NCI-H82 treated with DMSO at 0.1 percent for 48 hours (cell line): ENCODE data around the gene CARM1.
A peak's percentile ranks its signal among the peaks of the same experiment; 100 is the strongest.

ENCODE experiments used
- DNase-seq: peaks from one replicate; lab custom pipeline; 2025; ENCODE audit not compliant: unreplicated experiment; lab: John Stamatoyannopoulos, UW

The CARM1 gene

DNA sequence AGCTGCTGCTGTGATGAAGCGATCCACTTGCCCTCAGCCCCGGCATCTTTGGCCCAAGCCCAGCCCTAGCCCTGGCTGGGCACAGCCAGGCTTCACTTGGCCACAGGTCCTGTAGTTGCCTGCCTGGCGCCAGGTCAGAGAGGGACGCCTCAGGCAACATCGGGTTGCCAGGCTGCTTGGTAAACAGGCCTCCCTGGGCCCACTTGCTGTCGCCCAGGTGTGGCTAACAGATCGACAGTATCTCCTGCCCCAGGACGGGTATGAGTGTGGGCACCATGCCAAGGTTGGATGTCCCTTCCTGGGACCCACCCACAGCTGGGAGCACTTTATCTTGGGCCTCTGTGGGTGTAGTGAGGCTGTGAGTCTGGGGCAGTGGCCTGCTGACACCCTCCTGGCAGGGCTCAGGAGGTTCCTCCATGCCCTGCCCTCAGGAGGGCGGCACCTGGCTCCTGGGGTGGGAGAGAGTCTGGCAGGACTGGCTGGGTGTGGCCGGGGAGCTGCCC is 27.8 kb downstream of the CARM1 start:
- no peak for DNase-seq

DNA sequence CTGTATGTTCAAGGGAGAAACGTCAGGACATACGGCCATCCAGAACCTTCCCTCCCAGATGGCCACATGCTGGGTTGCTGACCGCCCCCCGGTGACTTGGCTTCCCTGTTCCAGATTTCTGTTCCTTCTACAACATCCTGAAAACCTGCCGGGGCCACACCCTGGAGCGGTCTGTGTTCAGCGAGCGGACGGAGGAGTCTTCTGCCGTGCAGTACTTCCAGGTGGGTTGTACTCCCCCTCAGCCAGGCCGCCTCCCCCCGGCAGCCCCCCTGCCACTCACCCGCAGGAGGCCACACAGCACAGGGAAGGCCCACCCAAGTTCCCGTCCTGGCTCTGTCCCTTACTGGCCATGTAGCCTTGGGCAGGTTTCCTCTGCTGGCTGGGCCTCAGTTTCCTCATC is 36.6 kb downstream of the CARM1 start:
- no peak for DNase-seq

DNA sequence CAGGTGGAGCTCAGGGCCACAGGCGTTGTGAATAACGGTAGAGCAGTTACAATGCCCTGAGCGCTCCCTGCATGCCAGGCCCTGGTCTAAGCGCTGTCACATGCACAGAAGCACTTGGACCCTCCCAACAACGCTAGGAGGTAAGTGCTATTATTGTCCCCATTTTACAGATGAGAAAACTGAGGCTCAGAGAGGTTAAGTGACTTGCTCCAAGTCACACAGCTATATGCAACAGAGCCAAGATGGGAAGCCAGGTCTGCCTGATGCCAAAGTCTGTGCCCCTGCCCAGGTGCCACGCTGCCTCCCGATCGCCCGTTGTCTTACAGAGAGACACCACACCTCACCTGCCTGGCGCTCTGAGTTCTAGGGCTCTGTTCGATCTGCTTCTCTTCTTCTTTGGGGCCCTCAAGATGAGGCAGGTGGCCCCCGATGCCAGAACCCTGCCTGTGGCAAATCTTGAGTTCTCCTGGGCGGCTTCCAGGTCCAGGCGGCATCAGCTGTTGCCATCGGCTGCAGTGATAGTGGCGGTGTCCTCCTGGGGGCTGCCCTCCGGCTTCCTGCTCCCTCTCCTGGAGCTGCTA is 37.1 kb downstream of the CARM1 start:
- no peak for DNase-seq

- no peak for DNase-seq
Measured at GRCh38 chr19:10911579-10912363, 40.4 kb downstream of the CARM1 start.

DNA sequence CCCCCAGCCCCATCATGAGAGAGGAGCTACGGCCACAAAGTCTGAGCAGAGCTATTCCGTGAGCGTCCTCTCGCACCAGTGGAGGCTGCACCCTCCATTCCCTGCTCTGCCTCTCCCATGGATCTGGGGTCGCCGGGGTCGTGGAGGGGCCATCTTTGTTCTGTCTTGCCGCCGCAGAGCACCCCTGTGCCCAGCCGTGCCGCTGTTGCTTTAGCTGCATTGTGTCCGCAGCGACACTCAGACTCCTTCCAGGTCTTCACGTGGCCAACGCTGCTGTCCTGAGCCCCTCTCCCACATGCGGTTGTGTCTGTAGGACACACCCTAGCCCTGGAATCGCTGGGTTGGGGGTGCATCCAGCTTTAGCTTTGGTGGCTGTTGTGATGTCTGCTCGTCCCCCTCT is 41.3 kb downstream of the CARM1 start:
- DNase-seq = no peak

DNA sequence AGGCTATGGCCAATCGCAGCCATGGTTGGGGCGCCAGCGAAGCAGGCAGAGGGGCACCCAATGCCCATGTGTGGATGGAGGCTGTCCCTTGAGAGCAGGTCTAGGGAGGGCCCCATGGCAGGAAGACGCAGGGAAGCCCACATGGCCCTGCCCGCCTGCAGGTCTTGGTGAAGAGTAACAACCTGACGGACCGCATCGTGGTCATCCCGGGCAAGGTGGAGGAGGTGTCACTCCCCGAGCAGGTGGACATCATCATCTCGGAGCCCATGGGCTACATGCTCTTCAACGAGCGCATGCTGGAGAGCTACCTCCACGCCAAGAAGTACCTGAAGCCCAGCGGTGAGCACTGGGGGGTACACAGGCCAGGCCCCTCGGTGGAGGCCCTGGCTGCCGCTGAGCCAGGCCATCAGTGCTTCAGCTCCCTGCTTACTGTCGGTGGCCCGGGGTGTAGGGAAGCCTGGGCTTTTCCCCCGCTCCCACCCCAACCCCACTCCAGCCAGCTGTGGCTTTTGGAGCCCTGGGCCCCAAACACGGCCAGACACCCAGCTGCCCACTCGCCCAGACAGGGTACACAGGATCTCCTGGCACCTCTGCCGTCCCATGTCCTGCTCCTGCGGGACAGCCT is 42.5 kb downstream of the CARM1 start:
- no peak for DNase-seq

DNA sequence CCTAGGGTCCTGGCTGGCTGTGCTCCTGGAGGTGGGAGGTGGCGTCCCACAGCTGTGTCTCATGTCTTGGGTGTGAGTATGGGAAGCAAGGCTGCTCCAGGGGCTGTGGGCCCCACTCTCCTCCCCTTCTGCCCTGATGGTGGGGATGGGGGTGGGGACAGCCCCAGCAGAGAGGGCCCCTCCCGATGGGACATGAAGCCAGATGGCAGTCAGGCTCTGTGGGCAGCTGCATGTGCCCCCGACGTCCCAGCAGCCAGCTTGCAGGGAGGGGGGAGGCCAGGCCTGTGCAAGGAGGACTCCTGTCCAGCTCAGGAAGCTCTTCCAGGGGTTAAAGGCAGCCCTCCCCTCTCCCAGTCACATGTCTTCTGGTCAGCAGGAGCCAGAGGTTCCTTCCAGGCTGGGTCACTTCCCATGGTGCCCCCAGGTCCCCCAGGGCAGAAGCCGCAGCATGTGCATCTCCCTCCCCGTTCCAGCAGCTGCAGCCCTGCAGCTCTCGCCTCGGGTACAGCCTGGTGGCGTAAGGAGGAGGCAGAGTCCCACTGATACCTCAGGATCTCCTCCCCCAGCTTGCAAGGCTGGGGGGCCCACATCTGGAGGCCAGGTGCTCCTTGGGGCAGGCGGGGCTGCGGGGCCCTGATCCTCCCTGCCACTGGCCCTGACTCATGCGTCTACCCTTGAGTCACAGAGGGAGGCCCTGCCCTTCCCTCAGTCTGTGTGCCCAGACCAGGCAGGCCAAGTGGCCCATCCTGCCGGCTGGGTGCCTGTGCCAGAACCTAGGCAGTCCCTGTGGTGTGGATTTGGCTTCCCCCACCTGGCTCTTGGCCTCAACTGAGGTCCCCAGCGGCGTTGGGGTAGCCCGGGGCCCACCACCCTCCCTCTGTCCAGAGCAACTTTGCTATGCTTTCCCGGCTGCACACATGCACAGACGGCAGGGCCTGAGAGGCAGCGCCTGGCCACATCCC is 44.1 kb downstream of the CARM1 start:
- DNase-seq = peak; percentile 11

DNA sequence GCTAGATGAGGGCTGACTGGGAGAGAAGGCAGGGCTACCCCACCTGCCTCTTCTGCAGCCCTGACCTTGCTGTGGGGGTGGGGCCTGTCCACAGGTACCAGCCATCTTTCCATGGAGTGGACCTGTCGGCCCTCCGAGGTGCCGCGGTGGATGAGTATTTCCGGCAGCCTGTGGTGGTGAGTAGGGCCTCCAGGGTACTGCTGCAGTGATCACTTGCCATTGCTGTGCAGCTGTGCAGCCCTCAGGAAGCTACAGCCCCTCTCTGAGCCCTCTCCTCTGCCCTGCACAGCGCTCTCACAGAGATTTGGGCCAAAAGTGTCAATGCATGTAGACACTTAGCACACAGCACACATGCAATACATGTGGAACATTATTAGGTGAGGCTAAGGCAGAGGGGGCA is 45.2 kb downstream of the CARM1 start:
- no peak for DNase-seq

DNA sequence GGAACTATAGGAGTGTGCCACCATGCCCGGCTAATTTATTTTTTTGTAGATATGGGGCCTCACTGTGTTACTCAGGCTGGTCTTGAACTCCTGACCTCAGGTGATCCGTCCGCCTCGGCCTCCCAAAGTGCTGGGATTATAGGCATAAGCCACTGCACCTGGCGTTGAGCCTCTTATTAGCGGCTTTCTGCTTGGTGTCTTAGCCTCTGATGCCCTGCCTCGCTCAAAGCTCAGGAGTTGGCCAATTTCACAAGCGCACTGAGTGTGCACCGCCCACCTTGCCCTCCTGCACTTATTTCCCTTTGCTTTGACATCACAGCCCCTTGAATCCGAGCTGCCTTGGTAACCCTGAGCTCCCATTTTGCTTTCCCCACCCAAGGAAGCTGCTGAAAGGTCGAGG is 47.0 kb downstream of the CARM1 start:
- DNase-seq = peak; percentile 59

DNA sequence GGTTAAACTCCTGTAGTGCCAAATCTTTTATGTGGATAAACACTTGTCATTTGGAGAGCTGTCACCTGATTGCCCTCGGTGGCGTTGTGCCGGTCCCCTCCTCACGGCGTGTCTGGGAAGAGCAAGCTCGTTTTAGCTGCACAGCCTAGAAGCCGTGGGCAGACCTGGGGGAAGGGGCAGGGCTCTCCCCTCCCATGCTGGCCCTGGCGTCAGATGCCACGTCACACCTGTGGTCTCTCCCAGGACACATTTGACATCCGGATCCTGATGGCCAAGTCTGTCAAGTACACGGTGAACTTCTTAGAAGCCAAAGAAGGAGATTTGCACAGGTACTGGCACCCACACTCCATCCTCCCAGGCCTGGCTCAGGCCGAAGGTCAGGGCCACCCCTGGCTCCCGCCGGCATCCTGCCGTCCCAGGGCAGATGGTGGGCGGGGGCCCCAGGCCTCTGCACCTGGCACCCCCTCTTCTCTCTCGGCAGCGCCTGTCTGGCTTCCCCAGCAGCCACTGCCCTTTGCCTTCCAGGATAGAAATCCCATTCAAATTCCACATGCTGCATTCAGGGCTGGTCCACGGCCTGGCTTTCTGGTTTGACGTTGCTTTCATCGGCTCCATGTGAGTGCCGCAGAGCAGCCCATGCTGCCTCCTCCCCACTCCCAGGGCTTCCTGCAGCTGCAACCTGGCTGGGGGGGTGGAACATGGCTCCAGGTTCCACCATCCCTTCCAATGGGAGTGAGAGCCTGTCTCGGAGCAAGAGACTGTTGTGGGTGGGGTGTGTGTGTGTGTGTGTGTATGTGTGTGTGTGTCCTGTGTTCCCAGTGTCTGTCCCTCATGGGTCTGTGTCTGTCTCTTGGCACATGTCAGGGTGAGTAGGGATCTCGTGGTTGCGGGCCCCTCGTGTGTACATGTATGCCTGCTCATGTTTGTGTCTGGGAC is 48.3 kb downstream of the CARM1 start:
- DNase-seq = no peak

GRCh38 chr19:10920288-10920655 is 48.9 kb downstream of the CARM1 start:
- DNase-seq = no peak

- no peak for DNase-seq
Measured at GRCh38 chr19:10920781-10921180, 49.4 kb downstream of the CARM1 start.

DNA sequence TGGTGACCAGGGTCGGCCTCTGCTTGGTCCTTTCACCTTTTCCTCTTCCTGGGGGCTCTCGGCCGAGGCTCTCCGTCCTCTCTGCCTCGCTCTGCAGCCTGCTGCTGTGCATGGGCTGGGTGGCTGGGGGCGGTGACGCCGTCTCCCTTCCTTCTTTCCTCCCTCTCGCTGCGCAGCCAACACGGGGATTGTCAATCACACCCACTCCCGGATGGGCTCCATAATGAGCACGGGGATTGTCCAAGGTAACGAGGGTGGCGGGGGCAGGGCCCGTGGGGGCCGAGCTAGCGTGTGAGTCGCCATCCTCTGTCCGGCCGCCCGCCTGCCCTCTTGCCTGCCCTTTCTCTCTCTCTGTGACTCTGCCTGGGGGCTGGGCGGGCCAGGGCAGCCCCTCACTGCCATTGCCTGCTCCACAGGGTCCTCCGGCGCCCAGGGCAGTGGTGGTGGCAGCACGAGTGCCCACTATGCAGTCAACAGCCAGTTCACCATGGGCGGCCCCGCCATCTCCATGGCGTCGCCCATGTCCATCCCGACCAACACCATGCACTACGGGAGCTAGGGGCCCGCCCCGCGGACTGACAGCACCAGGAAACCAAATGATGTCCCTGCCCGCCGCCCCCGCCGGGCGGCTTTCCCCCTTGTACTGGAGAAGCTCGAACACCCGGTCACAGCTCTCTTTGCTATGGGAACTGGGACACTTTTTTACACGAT is 50.0 kb downstream of the CARM1 start:
- no peak for DNase-seq

- no peak for DNase-seq
Measured at GRCh38 chr19:10921910-10922637, 50.7 kb downstream of the CARM1 start.

GRCh38 chr19:10922638-10923014 is 51.3 kb downstream of the CARM1 start:
- DNase-seq = no peak

- no peak for DNase-seq
Measured at GRCh38 chr19:10923260-10924112, 52.1 kb downstream of the CARM1 start.

DNA sequence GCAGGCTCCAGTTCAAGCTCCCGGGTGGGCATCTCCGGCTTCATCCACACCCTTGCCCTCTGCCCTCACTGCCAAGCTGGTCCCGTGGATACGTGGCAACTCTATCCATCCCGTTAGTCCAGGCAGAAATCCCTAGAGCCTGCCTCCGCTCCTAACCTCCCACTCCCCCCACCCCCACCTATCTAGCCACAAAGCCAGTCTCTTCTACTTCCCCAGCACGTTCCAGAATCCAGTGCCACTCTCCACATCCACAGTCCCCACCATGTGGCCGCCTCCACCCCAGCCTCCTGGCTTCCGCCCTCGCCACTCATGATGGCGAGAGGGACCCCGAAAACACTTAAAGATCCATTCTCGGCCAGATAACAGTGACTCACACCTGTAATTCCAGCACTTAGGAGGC is 53.2 kb downstream of the CARM1 start:
- no peak for DNase-seq
